ENCODE data around the gene STARD13. TPM values are rescaled to one million over a fixed set of nuclear protein-coding genes. Genes with fewer than 3 reads are reported as not detected.

The STARD13 gene
- total and polyA plus RNA-seq, 4 experiments from 2014 or later: 0.36 to 0.44 TPM; not detected in 2

DNA sequence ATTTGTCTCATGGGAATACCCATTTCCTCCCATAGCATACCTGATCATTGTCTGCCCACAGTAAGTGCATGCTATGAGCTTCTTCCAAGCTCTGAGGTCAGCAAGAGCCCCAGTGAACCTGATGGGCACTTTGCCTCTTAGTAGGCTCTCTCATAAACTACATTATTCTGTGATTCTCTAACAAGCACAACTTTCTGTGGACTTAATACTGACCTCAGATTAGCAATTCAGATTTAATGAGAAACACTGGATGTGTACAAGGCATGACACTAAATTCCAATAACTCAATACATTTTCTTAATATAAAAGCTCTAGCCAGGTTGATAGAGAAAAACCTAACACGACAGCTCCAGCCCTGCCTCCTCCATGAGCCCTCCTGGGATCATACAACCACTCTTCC is 23.3 kb upstream of the STARD13 start:
- ChIA-PET POLR2A (ENCODE audit: partially characterized antibody) (no interaction called here), CTCF (ENCODE audit: partially characterized antibody) (interaction anchor here (1.1 kb wide), 1 partner anchor 12 kb away, joined by 3 read pairs; no protein-coding TSS in a partner anchor)
- Mint-ChIP-seq H3K4me1 (no peaks in the 10 kb centered on the region), H3K9me3 (peaks cover 0 to 17% (median 4%) of the 10 kb centered on the region in 8 donors), H3K27me3 (peaks cover 4 to 8% of the 10 kb centered on the region in 2 donors), H3K36me3 (no peaks in the 10 kb centered on the region), H3K27ac (no peak overlapping the region), H3K4me3 (no peak overlapping the region)
- H3K9me3 ChIP-seq (ENCODE audit: control insufficient read depth in 1 of 2, low read length in 2 of 2): no peaks in the 10 kb centered on the region
- intact Hi-C loops (cut with micrococcal nuclease): no loop called here
- no peak overlapping the region for H3K27ac ChIP-seq (ENCODE audit: low read depth, low read length)
- no peak for DNase-seq
- no peaks in the 10 kb centered on the region for H3K36me3 ChIP-seq (ENCODE audit: insufficient read depth, low read length)
- no peaks in the 10 kb centered on the region for H3K4me1 ChIP-seq (ENCODE audit: insufficient read depth, low read length)
- H3K27me3 ChIP-seq (ENCODE audit: insufficient read depth, low read length): no peaks in the 10 kb centered on the region
- H3K4me3 ChIP-seq (ENCODE audit: low read length in 2 of 2): no peak overlapping the region

GRCh38 chr13:33307843-33308242 is 22.3 kb upstream of the STARD13 start:
- Histone ChIP-seq H3K36me3 (ENCODE audit: insufficient read depth, low read length) (no peaks in the 10 kb centered on the region), H3K27ac (ENCODE audit: low read depth, low read length) (no peak overlapping the region), H3K9me3 (ENCODE audit: control insufficient read depth in 1 of 2, low read length in 2 of 2) (no peaks in the 10 kb centered on the region), H3K4me1 (ENCODE audit: insufficient read depth, low read length) (no peaks in the 10 kb centered on the region), H3K27me3 (ENCODE audit: insufficient read depth, low read length) (no peaks in the 10 kb centered on the region), H3K4me3 (ENCODE audit: low read length in 2 of 2) (no peak overlapping the region)
- ChIA-PET CTCF (ENCODE audit: partially characterized antibody) (no interaction called here), POLR2A (ENCODE audit: partially characterized antibody) (no interaction called here)
- no peak for DNase-seq
- peaks cover 0 to 17% (median 4%) of the 10 kb centered on the region in 8 donors for H3K9me3 Mint-ChIP-seq
- no peak overlapping the region for H3K27ac Mint-ChIP-seq
- no peak overlapping the region for H3K4me3 Mint-ChIP-seq
- intact Hi-C loops (cut with micrococcal nuclease): no loop called here
- H3K4me1 Mint-ChIP-seq: no peaks in the 10 kb centered on the region
- peaks cover 4 to 11% of the 10 kb centered on the region in 2 donors for H3K27me3 Mint-ChIP-seq
- H3K36me3 Mint-ChIP-seq: no peaks in the 10 kb centered on the region

- no peaks in the 10 kb centered on the region for H3K4me1 ChIP-seq (ENCODE audit: insufficient read depth, low read length)
- no peaks in the 10 kb centered on the region for H3K4me1 Mint-ChIP-seq
- no peak overlapping the region for H3K4me3 ChIP-seq (ENCODE audit: low read length in 2 of 2)
- DNase-seq: no peak
- H3K27me3 Mint-ChIP-seq: peaks cover 6 to 15% of the 10 kb centered on the region in 2 donors
- H3K36me3 ChIP-seq (ENCODE audit: insufficient read depth, low read length): no peaks in the 10 kb centered on the region
- H3K9me3 Mint-ChIP-seq: peaks cover 0 to 14% (median 4%) of the 10 kb centered on the region in 8 donors
- no peak overlapping the region for H3K27ac Mint-ChIP-seq
- no peaks in the 10 kb centered on the region for H3K27me3 ChIP-seq (ENCODE audit: insufficient read depth, low read length)
- no peaks in the 10 kb centered on the region for H3K9me3 ChIP-seq (ENCODE audit: control insufficient read depth in 1 of 2, low read length in 2 of 2)
- intact Hi-C loops (cut with micrococcal nuclease): no loop called here
- no peaks in the 10 kb centered on the region for H3K36me3 Mint-ChIP-seq
- ChIA-PET POLR2A (ENCODE audit: partially characterized antibody) (no interaction called here), CTCF (ENCODE audit: partially characterized antibody) (no interaction called here)
- H3K27ac ChIP-seq (ENCODE audit: low read depth, low read length): no peak overlapping the region
- H3K4me3 Mint-ChIP-seq: no peak overlapping the region
Measured at GRCh38 chr13:33303855-33304597, 18.5 kb upstream of the STARD13 start.

- Mint-ChIP-seq H3K36me3 (no peaks in the 10 kb centered on the region), H3K4me1 (no peaks in the 10 kb centered on the region), H3K27me3 (peaks cover 2 to 11% of the 10 kb centered on the region in 2 donors), H3K4me3 (no peak overlapping the region), H3K27ac (no peak overlapping the region), H3K9me3 (no peaks in the 10 kb centered on the region)
- ChIA-PET POLR2A (ENCODE audit: partially characterized antibody) (no interaction called here), CTCF (ENCODE audit: partially characterized antibody) (no interaction called here)
- intact Hi-C loops (cut with micrococcal nuclease): no loop called here
- no peaks in the 10 kb centered on the region for H3K36me3 ChIP-seq (ENCODE audit: insufficient read depth, low read length)
- no peaks in the 10 kb centered on the region for H3K27me3 ChIP-seq (ENCODE audit: insufficient read depth, low read length)
- DNase-seq: no peak
- no peaks in the 10 kb centered on the region for H3K4me1 ChIP-seq (ENCODE audit: insufficient read depth, low read length)
- H3K27ac ChIP-seq (ENCODE audit: low read depth, low read length): no peak overlapping the region
- H3K9me3 ChIP-seq (ENCODE audit: control insufficient read depth in 1 of 2, low read length in 2 of 2): no peaks in the 10 kb centered on the region
- no peak overlapping the region for H3K4me3 ChIP-seq (ENCODE audit: low read length in 2 of 2)
Measured at GRCh38 chr13:33299626-33300025, 14.1 kb upstream of the STARD13 start.

- CTCF ChIA-PET (ENCODE audit: partially characterized antibody): no interaction called here
- Mint-ChIP-seq H3K4me1 (peaks cover 4 to 9% (median 5%) of the 10 kb centered on the region in 4 donors), H3K36me3 (no peaks in the 10 kb centered on the region), H3K9me3 (no peaks in the 10 kb centered on the region), H3K27me3 (peaks cover 2 to 8% of the 10 kb centered on the region in 2 donors), H3K27ac (no peak overlapping the region), H3K4me3 (no peak overlapping the region)
- Histone ChIP-seq H3K4me3 (ENCODE audit: low read length in 2 of 2) (no peak overlapping the region), H3K27me3 (ENCODE audit: insufficient read depth, low read length) (no peaks in the 10 kb centered on the region), H3K27ac (ENCODE audit: low read depth, low read length) (no peak overlapping the region), H3K4me1 (ENCODE audit: insufficient read depth, low read length) (no peaks in the 10 kb centered on the region), H3K9me3 (ENCODE audit: control insufficient read depth in 1 of 2, low read length in 2 of 2) (no peaks in the 10 kb centered on the region), H3K36me3 (ENCODE audit: insufficient read depth, low read length) (no peaks in the 10 kb centered on the region)
- DNase-seq: no peak
- POLR2A ChIA-PET (ENCODE audit: partially characterized antibody): no interaction called here
- intact Hi-C loops (cut with micrococcal nuclease): no loop called here
Measured at GRCh38 chr13:33296793-33297425, 11.4 kb upstream of the STARD13 start.

DNA sequence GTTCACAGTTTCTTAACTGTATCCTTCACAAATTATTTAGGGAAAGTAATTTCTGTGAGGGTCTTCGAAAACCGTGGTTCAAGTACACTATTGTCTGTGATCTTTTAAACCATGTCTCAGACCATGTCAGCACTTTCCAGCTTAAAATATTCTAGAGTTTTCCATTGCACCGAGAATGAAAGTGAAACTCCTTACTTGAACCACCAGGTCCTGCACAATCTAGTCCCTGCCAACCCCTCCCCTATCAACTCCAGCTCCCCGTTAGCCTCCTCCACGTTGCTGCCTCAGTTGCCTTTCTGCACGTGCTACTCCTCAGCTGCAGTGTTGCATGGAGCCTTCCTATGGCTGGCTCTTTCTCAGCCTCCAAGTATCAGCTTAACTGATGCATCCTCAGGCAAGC is 7.2 kb upstream of the STARD13 start:
- peaks cover 4 to 9% (median 5%) of the 10 kb centered on the region in 4 donors for H3K4me1 Mint-ChIP-seq
- peak overlapping the region; percentile 0 to 86 (median 66) for H3K4me3 Mint-ChIP-seq
- H3K27ac ChIP-seq (ENCODE audit: low read depth, low read length): no peak overlapping the region
- intact Hi-C loops (cut with micrococcal nuclease): no loop called here
- no peaks in the 10 kb centered on the region for H3K9me3 ChIP-seq (ENCODE audit: control insufficient read depth in 1 of 2, low read length in 2 of 2)
- ChIA-PET POLR2A (ENCODE audit: partially characterized antibody) (no interaction called here), CTCF (ENCODE audit: partially characterized antibody) (no interaction called here)
- peaks cover 10% of the 10 kb centered on the region in 2 donors for H3K27me3 Mint-ChIP-seq
- no peaks in the 10 kb centered on the region for H3K36me3 Mint-ChIP-seq
- H3K27ac Mint-ChIP-seq: peak overlapping the region in 1 of 7 donors; percentile 59
- no peak overlapping the region for H3K4me3 ChIP-seq (ENCODE audit: low read length in 2 of 2)
- DNase-seq: no peak
- H3K36me3 ChIP-seq (ENCODE audit: insufficient read depth, low read length): no peaks in the 10 kb centered on the region
- H3K27me3 ChIP-seq (ENCODE audit: insufficient read depth, low read length): no peaks in the 10 kb centered on the region
- H3K4me1 ChIP-seq (ENCODE audit: insufficient read depth, low read length): no peaks in the 10 kb centered on the region
- no peaks in the 10 kb centered on the region for H3K9me3 Mint-ChIP-seq

GRCh38 chr13:33290421-33290965 is 4.9 kb upstream of the STARD13 start:
- CTCF ChIA-PET (ENCODE audit: partially characterized antibody): no interaction called here
- H3K27me3 Mint-ChIP-seq: peaks cover 22 to 24% of the 10 kb centered on the region in 2 donors

More at GRCh38 chr13:33290421-33290965, 4.9 kb upstream of the STARD13 start:
- Histone ChIP-seq H3K27ac (ENCODE audit: low read depth, low read length) (no peak overlapping the region), H3K9me3 (ENCODE audit: control insufficient read depth in 1 of 2, low read length in 2 of 2) (no peaks in the 10 kb centered on the region), H3K36me3 (ENCODE audit: insufficient read depth, low read length) (no peaks in the 10 kb centered on the region), H3K27me3 (ENCODE audit: insufficient read depth, low read length) (no peaks in the 10 kb centered on the region), H3K4me1 (ENCODE audit: insufficient read depth, low read length) (peaks cover 10% of the 10 kb centered on the region), H3K4me3 (ENCODE audit: low read length in 2 of 2) (no peak overlapping the region)
- intact Hi-C loops (cut with micrococcal nuclease): no loop called here
- Mint-ChIP-seq H3K9me3 (no peaks in the 10 kb centered on the region), H3K36me3 (no peaks in the 10 kb centered on the region), H3K4me1 (peaks cover 6 to 20% (median 14%) of the 10 kb centered on the region in 4 donors), H3K27ac (no peak overlapping the region), H3K4me3 (no peak overlapping the region)
- DNase-seq: no peak
- POLR2A ChIA-PET (ENCODE audit: partially characterized antibody): no interaction called here
